Measurements from ENCODE around the gene TNRC18.

TNRC18 gene

DNA sequence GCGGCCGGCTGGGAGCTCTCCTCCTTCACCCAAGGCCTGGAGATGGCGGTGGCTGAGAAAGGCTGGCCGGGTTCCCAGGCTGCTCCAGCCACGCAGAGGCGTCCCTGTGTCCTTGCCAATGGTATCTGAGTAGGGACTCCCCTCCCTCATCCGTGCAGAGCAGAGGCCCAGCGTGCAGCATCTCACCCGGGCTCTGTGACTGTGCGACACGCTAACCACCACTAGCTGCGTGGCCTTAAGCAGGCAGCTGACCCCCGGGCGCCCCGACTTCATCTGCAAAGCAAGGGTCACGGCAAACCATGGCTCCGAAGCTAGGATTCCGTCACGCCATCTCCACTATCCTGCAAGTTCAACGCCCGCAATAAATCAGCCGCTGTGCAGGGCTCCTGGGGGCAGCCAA is 47.2 kb upstream of the TNRC18 start:
- no peaks in the 10 kb centered on the region for H3K9me3 ChIP-seq (ENCODE audit: insufficient read depth, low read length)
- no peak overlapping the region for H3K27ac ChIP-seq (ENCODE audit: low read depth, low read length)
- H3K79me2 ChIP-seq (ENCODE audit: insufficient read depth, low read length), result no peaks in the 10 kb centered on the region
- H3K4me2 ChIP-seq (ENCODE audit: low read depth, low read length, poor library complexity, severe bottlenecking), result no peak overlapping the region
- H4K20me1 ChIP-seq (ENCODE audit: low read depth, low read length), result no peaks in the 10 kb centered on the region
- no peak overlapping the region for H3K4me3 ChIP-seq (ENCODE audit: insufficient read depth, low read length, poor library complexity, severe bottlenecking)
- no peaks in the 10 kb centered on the region for H3K27me3 ChIP-seq (ENCODE audit: low read length)
- TF ChIP-seq, protein P1, sequence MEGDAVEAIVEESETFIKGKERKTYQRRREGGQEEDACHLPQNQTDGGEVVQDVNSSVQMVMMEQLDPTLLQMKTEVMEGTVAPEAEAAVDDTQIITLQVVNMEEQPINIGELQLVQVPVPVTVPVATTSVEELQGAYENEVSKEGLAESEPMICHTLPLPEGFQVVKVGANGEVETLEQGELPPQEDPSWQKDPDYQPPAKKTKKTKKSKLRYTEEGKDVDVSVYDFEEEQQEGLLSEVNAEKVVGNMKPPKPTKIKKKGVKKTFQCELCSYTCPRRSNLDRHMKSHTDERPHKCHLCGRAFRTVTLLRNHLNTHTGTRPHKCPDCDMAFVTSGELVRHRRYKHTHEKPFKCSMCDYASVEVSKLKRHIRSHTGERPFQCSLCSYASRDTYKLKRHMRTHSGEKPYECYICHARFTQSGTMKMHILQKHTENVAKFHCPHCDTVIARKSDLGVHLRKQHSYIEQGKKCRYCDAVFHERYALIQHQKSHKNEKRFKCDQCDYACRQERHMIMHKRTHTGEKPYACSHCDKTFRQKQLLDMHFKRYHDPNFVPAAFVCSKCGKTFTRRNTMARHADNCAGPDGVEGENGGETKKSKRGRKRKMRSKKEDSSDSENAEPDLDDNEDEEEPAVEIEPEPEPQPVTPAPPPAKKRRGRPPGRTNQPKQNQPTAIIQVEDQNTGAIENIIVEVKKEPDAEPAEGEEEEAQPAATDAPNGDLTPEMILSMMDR (IDR thresholded peaks at IDR 0.05; ENCODE audit: insufficient read depth, low read length, poor library complexity, severe bottlenecking), result no peak
- no peak for TF ChIP-seq EZH2phosphoT487 (conservative IDR thresholded peaks at IDR 0.05; ENCODE audit: low read length)
- no peaks in the 10 kb centered on the region for H3F3A ChIP-seq (ENCODE audit: insufficient read depth)
- no peaks in the 10 kb centered on the region for H3K36me3 ChIP-seq (ENCODE audit: low read length)
- H3K9ac ChIP-seq (ENCODE audit: low read length), result no peak overlapping the region
- no peaks in the 10 kb centered on the region for H3K9me2 ChIP-seq (replicated peaks; ENCODE audit: insufficient read depth, low read length)
- H2AFZ ChIP-seq (ENCODE audit: low read depth, low read length, severe bottlenecking), result no peak overlapping the region

DNA sequence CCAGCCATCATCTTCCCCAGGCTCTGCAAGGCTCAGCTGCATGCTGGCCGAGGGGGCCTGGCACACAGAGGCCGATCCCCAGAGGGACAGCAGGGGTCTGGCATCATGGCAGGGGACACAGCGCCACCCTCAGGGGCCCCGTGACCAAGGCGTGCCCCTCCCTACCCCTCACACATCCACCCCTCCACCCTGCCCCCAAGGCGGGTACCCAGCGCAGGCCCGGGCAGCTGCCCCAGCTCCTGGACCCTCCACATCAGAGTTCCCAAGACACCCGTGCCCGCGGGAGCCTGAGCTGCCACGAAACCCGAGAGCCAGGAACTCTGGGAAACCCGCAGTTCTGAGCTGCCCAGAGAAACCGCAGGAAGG is 46.5 kb upstream of the TNRC18 start:
- TF ChIP-seq EZH2phosphoT487 (conservative IDR thresholded peaks at IDR 0.05; ENCODE audit: low read length), result no peak
- TF ChIP-seq, protein P1 (IDR thresholded peaks at IDR 0.05; ENCODE audit: insufficient read depth, low read length, poor library complexity, severe bottlenecking), result no peak
- H3K9ac ChIP-seq (ENCODE audit: low read length), result no peak overlapping the region
- H3K79me2 ChIP-seq (ENCODE audit: insufficient read depth, low read length), result no peaks in the 10 kb centered on the region
- H3K9me3 ChIP-seq (ENCODE audit: insufficient read depth, low read length), result no peaks in the 10 kb centered on the region
- H3K9me2 ChIP-seq (replicated peaks; ENCODE audit: insufficient read depth, low read length), result no peaks in the 10 kb centered on the region
- H3F3A ChIP-seq (ENCODE audit: insufficient read depth), result no peaks in the 10 kb centered on the region
- H3K4me3 ChIP-seq (ENCODE audit: insufficient read depth, low read length, poor library complexity, severe bottlenecking), result no peak overlapping the region
- no peaks in the 10 kb centered on the region for H3K36me3 ChIP-seq (ENCODE audit: low read length)
- H3K4me2 ChIP-seq (ENCODE audit: low read depth, low read length, poor library complexity, severe bottlenecking), result no peak overlapping the region
- H2AFZ ChIP-seq (ENCODE audit: low read depth, low read length, severe bottlenecking), result no peak overlapping the region
- H4K20me1 ChIP-seq (ENCODE audit: low read depth, low read length), result no peaks in the 10 kb centered on the region
- no peak overlapping the region for H3K27ac ChIP-seq (ENCODE audit: low read depth, low read length)
- H3K27me3 ChIP-seq (ENCODE audit: low read length), result no peaks in the 10 kb centered on the region

DNA sequence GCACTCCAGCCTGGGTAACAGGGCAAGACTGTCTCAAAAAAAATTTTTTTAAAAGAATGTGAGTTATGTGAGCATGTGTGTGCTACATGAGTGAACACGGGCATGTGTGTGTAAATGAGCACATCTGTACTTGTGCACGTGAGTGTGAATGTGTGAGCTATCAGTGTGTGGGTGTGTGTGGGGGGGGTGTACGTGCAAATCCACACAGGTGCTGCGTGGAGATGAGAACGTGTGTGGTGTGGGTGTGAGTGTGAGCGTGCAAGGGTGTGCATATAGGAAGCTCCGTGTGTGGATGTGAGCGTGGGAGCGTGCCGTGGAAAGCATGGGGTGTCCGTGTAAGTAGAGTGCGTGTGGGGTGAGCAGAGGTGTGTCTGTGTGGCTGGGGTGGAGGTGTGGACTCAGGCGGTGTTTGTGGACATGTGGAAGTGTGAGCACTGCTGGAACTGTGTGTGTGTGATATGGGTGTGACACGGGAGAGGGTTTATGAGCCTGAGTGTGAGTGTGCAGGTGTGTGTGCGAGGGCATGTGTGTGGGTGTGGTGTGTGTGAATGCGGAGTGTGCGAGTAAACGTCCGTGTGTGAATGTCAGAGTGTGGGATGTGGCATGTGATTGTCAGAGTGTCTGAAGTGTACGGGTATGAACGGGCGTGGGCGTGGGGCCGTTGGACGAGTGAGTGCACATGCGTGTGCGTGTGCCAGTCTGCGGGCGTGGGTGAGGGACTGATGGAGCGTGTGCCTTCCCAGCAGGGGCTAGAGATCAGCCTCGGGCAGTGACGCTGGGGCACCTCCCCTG is 45.9 kb upstream of the TNRC18 start:
- Histone ChIP-seq H3K4me2 (ENCODE audit: low read depth, low read length, poor library complexity, severe bottlenecking) (no peak overlapping the region), H3K4me3 (ENCODE audit: insufficient read depth, low read length, poor library complexity, severe bottlenecking) (no peak overlapping the region), H3K36me3 (ENCODE audit: low read length) (no peaks in the 10 kb centered on the region), H4K20me1 (ENCODE audit: low read depth, low read length) (no peaks in the 10 kb centered on the region), H3K27ac (ENCODE audit: low read depth, low read length) (no peak overlapping the region), H3F3A (ENCODE audit: insufficient read depth) (no peaks in the 10 kb centered on the region), H3K9me3 (ENCODE audit: insufficient read depth, low read length) (no peaks in the 10 kb centered on the region), H3K27me3 (ENCODE audit: low read length) (no peaks in the 10 kb centered on the region), H3K9me2 (replicated peaks; ENCODE audit: insufficient read depth, low read length) (no peaks in the 10 kb centered on the region), H3K9ac (ENCODE audit: low read length) (no peak overlapping the region), H3K79me2 (ENCODE audit: insufficient read depth, low read length) (no peaks in the 10 kb centered on the region), H2AFZ (ENCODE audit: low read depth, low read length, severe bottlenecking) (no peak overlapping the region)
- no peak for TF ChIP-seq EZH2phosphoT487 (conservative IDR thresholded peaks at IDR 0.05; ENCODE audit: low read length)
- TF ChIP-seq, protein P1 (IDR thresholded peaks at IDR 0.05; ENCODE audit: insufficient read depth, low read length, poor library complexity, severe bottlenecking), result no peak

Measured in SU-DHL-6 (cell line).